Measurements from ENCODE around the gene PELI2. TPM values are rescaled to one million over a fixed set of nuclear protein-coding genes. Genes with fewer than 3 reads are reported as not detected.

The PELI2 gene
- total and polyA plus RNA-seq, 2 donors from 2014 or later = 5.2 to 27.6 TPM

- intact Hi-C loops (cut with DNase I) = no loop called here
- no peak for TF ChIP-seq CTCF (IDR thresholded peaks at IDR 0.05; ENCODE audit: borderline replicate concordance, extremely low read depth, insufficient read depth)
- peaks cover 5 to 18% (median 13%) of the 10 kb centered on the region in 3 donors for H3K36me3 ChIP-seq (ENCODE audit: control insufficient read depth in 2 of 3, insufficient read depth in 3 of 3, low read length in 3 of 3)
Observed at GRCh38 chr14:56292970-56293369, 174.8 kb downstream of the PELI2 start.

GRCh38 chr14:56293506-56293905 lies 175.3 kb downstream of the PELI2 start:
- Histone ChIP-seq H3K27ac (ENCODE audit: low read depth in 2 of 2, low read length in 2 of 2) (no peak overlapping the region), H3K4me3 (ENCODE audit: low read length in 3 of 3) (no peak overlapping the region), H3K27me3 (ENCODE audit: control insufficient read depth, insufficient read depth, low read length) (no peaks in the 10 kb centered on the region), H3K9ac (ENCODE audit: low read length in 3 of 3) (no peak overlapping the region), H3K4me1 (ENCODE audit: control insufficient read depth in 2 of 3, insufficient read depth in 2 of 3, low read depth in 1 of 3, low read length in 3 of 3) (no peaks in the 10 kb centered on the region), H3K36me3 (ENCODE audit: control insufficient read depth in 2 of 3, insufficient read depth in 3 of 3, low read length in 3 of 3) (peaks cover 5 to 18% (median 13%) of the 10 kb centered on the region in 3 donors), H3K9me3 (ENCODE audit: control insufficient read depth in 2 of 3, insufficient read depth in 1 of 3, low read length in 3 of 3) (no peaks in the 10 kb centered on the region)
- no peak for FAIRE-seq
- DNase-seq = no peak
- intact Hi-C loops (cut with DNase I) = no loop called here
- no peak for TF ChIP-seq CTCF (IDR thresholded peaks at IDR 0.05; ENCODE audit: borderline replicate concordance, extremely low read depth, insufficient read depth)

More at GRCh38 chr14:56292970-56293369, 174.8 kb downstream of the PELI2 start:
- Histone ChIP-seq H3K9me3 (ENCODE audit: control insufficient read depth in 2 of 3, insufficient read depth in 1 of 3, low read length in 3 of 3) (no peaks in the 10 kb centered on the region), H3K9ac (ENCODE audit: low read length in 3 of 3) (no peak overlapping the region), H3K27me3 (ENCODE audit: control insufficient read depth, insufficient read depth, low read length) (no peaks in the 10 kb centered on the region), H3K4me1 (ENCODE audit: control insufficient read depth in 2 of 3, insufficient read depth in 2 of 3, low read depth in 1 of 3, low read length in 3 of 3) (no peaks in the 10 kb centered on the region), H3K27ac (ENCODE audit: low read depth in 2 of 2, low read length in 2 of 2) (no peak overlapping the region), H3K4me3 (ENCODE audit: low read length in 3 of 3) (no peak overlapping the region)
- DNase-seq = no peak
- no peak for FAIRE-seq

- H3K27me3 ChIP-seq (ENCODE audit: control insufficient read depth, insufficient read depth, low read length) = no peaks in the 10 kb centered on the region
- intact Hi-C loops (cut with DNase I) = no loop called here
- H3K9me3 ChIP-seq (ENCODE audit: control insufficient read depth in 2 of 3, insufficient read depth in 1 of 3, low read length in 3 of 3) = no peaks in the 10 kb centered on the region
- no peak for FAIRE-seq
- no peak for DNase-seq
- no peak overlapping the region for H3K9ac ChIP-seq (ENCODE audit: low read length in 3 of 3)
- H3K36me3 ChIP-seq (ENCODE audit: control insufficient read depth in 2 of 3, insufficient read depth in 3 of 3, low read length in 3 of 3) = peaks cover 5 to 17% (median 11%) of the 10 kb centered on the region in 3 donors
- TF ChIP-seq CTCF (IDR thresholded peaks at IDR 0.05; ENCODE audit: borderline replicate concordance, extremely low read depth, insufficient read depth) = no peak
- peaks cover 0 to under 1% (median 0%) of the 10 kb centered on the region in 3 donors for H3K4me1 ChIP-seq (ENCODE audit: control insufficient read depth in 2 of 3, insufficient read depth in 2 of 3, low read depth in 1 of 3, low read length in 3 of 3)
- H3K27ac ChIP-seq (ENCODE audit: low read depth in 2 of 2, low read length in 2 of 2) = no peak overlapping the region
- H3K4me3 ChIP-seq (ENCODE audit: low read length in 3 of 3) = no peak overlapping the region
Observed at GRCh38 chr14:56294128-56294527, 175.9 kb downstream of the PELI2 start.

- intact Hi-C loops (cut with DNase I) = no loop called here
- TF ChIP-seq CTCF (IDR thresholded peaks at IDR 0.05; ENCODE audit: borderline replicate concordance, extremely low read depth, insufficient read depth) = no peak
- H3K4me3 ChIP-seq (ENCODE audit: low read length in 3 of 3) = no peak overlapping the region
- DNase-seq = no peak
- no peak for FAIRE-seq
- H3K36me3 ChIP-seq (ENCODE audit: control insufficient read depth in 2 of 3, insufficient read depth in 3 of 3, low read length in 3 of 3) = peaks cover 4 to 7% (median 5%) of the 10 kb centered on the region in 3 donors
- no peaks in the 10 kb centered on the region for H3K9me3 ChIP-seq (ENCODE audit: control insufficient read depth in 2 of 3, insufficient read depth in 1 of 3, low read length in 3 of 3)
- no peak overlapping the region for H3K27ac ChIP-seq (ENCODE audit: low read depth in 2 of 2, low read length in 2 of 2)
- H3K4me1 ChIP-seq (ENCODE audit: control insufficient read depth in 2 of 3, insufficient read depth in 2 of 3, low read depth in 1 of 3, low read length in 3 of 3) = peaks cover 0 to 4% (median 0%) of the 10 kb centered on the region in 3 donors
- no peak overlapping the region for H3K9ac ChIP-seq (ENCODE audit: low read length in 3 of 3)
- H3K27me3 ChIP-seq (ENCODE audit: control insufficient read depth, insufficient read depth, low read length) = no peaks in the 10 kb centered on the region
Observed at GRCh38 chr14:56295743-56296142, 177.5 kb downstream of the PELI2 start.

Data from kidney (tissue), 14 donors.